Vagina (tissue), 2 donors: ENCODE data around the gene TRAPPC5.

Experiments
- POLR2A ChIP-seq, 2 donors: fragments of 450-650 bp; IDR thresholded peaks; one replicate each; pipeline ENCODE4 v1.6.1; 2017; ENCODE audit warnings: antibody characterized with exemption in 2 of 2, mild to moderate bottlenecking in 2 of 2, moderate library complexity in 2 of 2
- TF ChIP-seq, protein P1 (sequence below), 3 experiments: fragments of 450-650 bp in 2 of 3; fragments of 200-600 bp in 1 of 3; sonication (generic) in 1 of 3; IDR thresholded peaks; one replicate each; pipeline ENCODE4 v1.5.1; 2017 to 2019; ENCODE audit warnings: antibody characterized with exemption in 3 of 3, mild to moderate bottlenecking in 2 of 3, moderate library complexity in 2 of 3

DNA sequence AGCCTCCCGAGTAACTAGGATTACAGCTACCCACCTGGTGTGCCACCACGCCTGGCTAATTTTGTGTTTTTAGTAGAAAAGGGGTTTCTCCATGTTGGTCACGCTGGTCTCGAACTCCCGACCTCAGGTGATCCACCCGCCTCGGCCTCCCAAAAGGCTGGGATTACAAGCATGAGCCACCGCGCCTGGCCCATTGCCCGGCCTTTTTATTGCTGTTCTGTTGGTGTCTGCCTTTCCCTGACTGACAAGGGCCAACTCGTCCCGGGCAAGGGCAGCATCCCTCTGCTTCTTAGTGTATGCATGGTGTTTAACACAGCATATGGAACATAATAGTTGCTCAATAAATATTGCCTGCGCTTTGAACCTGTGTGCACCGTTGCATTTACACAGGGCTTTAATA, 18.0 kb upstream of the TRAPPC5 start:
- TF ChIP-seq, protein P1, sequence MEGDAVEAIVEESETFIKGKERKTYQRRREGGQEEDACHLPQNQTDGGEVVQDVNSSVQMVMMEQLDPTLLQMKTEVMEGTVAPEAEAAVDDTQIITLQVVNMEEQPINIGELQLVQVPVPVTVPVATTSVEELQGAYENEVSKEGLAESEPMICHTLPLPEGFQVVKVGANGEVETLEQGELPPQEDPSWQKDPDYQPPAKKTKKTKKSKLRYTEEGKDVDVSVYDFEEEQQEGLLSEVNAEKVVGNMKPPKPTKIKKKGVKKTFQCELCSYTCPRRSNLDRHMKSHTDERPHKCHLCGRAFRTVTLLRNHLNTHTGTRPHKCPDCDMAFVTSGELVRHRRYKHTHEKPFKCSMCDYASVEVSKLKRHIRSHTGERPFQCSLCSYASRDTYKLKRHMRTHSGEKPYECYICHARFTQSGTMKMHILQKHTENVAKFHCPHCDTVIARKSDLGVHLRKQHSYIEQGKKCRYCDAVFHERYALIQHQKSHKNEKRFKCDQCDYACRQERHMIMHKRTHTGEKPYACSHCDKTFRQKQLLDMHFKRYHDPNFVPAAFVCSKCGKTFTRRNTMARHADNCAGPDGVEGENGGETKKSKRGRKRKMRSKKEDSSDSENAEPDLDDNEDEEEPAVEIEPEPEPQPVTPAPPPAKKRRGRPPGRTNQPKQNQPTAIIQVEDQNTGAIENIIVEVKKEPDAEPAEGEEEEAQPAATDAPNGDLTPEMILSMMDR (IDR thresholded peaks at IDR 0.05): no peak
- no peak for TF ChIP-seq POLR2A (IDR thresholded peaks at IDR 0.05)
